SU-DHL-6 (cell line): ENCODE results near the gene CGB1.

Experiments
- H2AFZ ChIP-seq: fragments of 200-600 bp; sonication (generic); 2 replicates; pipeline ENCODE4 v1.6.1; 2014; ENCODE audit warnings: low read depth, mild to moderate bottlenecking, moderate library complexity, mixed read lengths, antibody characterized with exemption, low read length; ENCODE audit not compliant: severe bottlenecking
- H3F3A ChIP-seq: fragments of 200-600 bp; shearing (Covaris generic); 2 replicates; pipeline ENCODE4 v1.6.0; 2016; ENCODE audit warnings: antibody characterized with exemption, mild to moderate bottlenecking; ENCODE audit not compliant: insufficient read depth
- H3K27ac ChIP-seq: fragments of 200-600 bp; sonication (generic); 2 replicates; pipeline ENCODE4 v1.5.1; 2016; ENCODE audit warnings: low read depth, mild to moderate bottlenecking, low read length, moderate library complexity, mixed read lengths
- H3K27me3 ChIP-seq: fragments of 200-600 bp; sonication (generic), shearing (Covaris generic); 2 replicates; pipeline ENCODE4 v1.6.0; 2014; ENCODE audit warnings: mild to moderate bottlenecking, low read length
- H3K36me3 ChIP-seq: fragments of 200-600 bp; sonication (generic); 2 replicates; pipeline ENCODE4 v1.6.1; 2014; ENCODE audit warnings: mild to moderate bottlenecking, low read length, mixed read lengths
- H3K4me2 ChIP-seq: fragments of 300-600, 200-600 bp; shearing (Covaris generic), sonication (generic); 2 replicates; pipeline ENCODE4 v1.6.0; 2014; ENCODE audit warnings: low read length, low read depth, mild to moderate bottlenecking; ENCODE audit not compliant: poor library complexity, severe bottlenecking
- H3K4me3 ChIP-seq: fragments of 200-600 bp; sonication (generic); 2 replicates; pipeline ENCODE4 v1.5.1; 2014; ENCODE audit warnings: antibody characterized with exemption, low read length, mild to moderate bottlenecking, mixed read lengths; ENCODE audit not compliant: insufficient read depth, poor library complexity, severe bottlenecking
- H3K79me2 ChIP-seq: fragments of 200-600 bp; sonication (generic); 2 replicates; pipeline ENCODE4 v1.6.1; 2014; ENCODE audit warnings: mild to moderate bottlenecking, low read length, moderate library complexity; ENCODE audit not compliant: insufficient read depth
- H3K9ac ChIP-seq: fragments of 200-600 bp; sonication (generic); 2 replicates; pipeline ENCODE4 v1.7.0; 2014; ENCODE audit warnings: mild to moderate bottlenecking, low read length
- H3K9me2 ChIP-seq: fragments of 200-600 bp; sonication (generic); replicated peaks from 2 replicates; pipeline ENCODE4 v1.6.1; 2014; ENCODE audit warnings: low read length; ENCODE audit not compliant: insufficient read depth
- H3K9me3 ChIP-seq: fragments of 200-600 bp; sonication (generic); 2 replicates; pipeline ENCODE4 v1.6.1; 2014; ENCODE audit warnings: low read length, mixed read lengths; ENCODE audit not compliant: insufficient read depth
- H4K20me1 ChIP-seq: fragments of 200-600 bp; sonication (generic); 2 replicates; pipeline ENCODE4 v1.6.1; 2014; ENCODE audit warnings: low read depth, mild to moderate bottlenecking, antibody characterized with exemption, low read length, moderate library complexity, mixed read lengths
- CTCF ChIP-seq: fragments of 200-600 bp; sonication (generic); IDR thresholded peaks from one replicate; pipeline ENCODE4 v1.5.1; 2017; ENCODE audit warnings: antibody characterized with exemption, mild to moderate bottlenecking, low read length, moderate library complexity; ENCODE audit not compliant: insufficient read depth, poor library complexity, severe bottlenecking
- EZH2phosphoT487 ChIP-seq: fragments of 200-600 bp; sonication (generic), shearing (Covaris generic); conservative IDR thresholded peaks from 2 replicates; pipeline ENCODE4 v1.6.1; 2018; ENCODE audit warnings: mild to moderate bottlenecking, antibody characterized with exemption, low read length, moderate library complexity, mixed read lengths

The CGB1 gene

DNA sequence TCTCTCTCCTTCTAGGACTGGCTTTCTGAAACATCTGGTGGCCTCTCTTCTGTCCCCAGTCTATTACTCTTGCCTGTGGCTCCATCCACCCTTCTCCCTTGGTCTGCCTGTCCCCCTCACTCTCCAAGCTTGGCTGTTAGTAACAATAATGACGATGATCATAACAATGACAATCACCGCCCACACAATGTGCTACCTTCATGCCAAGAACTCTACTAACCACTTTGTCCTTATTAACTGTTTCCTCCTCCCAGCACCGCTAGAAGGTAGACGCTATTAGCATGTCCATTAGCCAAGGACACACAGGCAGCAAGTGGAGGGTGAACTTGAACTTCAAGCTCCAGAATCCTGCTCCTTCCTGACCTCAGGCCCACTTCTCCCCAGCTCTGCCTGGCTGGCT lies 46.3 kb downstream of the CGB1 start:
- Histone ChIP-seq H4K20me1 (no peaks in the 10 kb centered on the region), H3F3A (no peaks in the 10 kb centered on the region), H3K9ac (no peak overlapping the region), H3K79me2 (peaks cover 30% of the 10 kb centered on the region), H3K4me3 (no peak overlapping the region), H3K4me2 (no peak overlapping the region), H3K27ac (no peak overlapping the region), H3K36me3 (no peaks in the 10 kb centered on the region), H3K9me3 (no peaks in the 10 kb centered on the region), H3K9me2 (no peaks in the 10 kb centered on the region), H2AFZ (no peak overlapping the region), H3K27me3 (no peaks in the 10 kb centered on the region)
- TF ChIP-seq EZH2phosphoT487 (no peak), CTCF (no peak)

DNA sequence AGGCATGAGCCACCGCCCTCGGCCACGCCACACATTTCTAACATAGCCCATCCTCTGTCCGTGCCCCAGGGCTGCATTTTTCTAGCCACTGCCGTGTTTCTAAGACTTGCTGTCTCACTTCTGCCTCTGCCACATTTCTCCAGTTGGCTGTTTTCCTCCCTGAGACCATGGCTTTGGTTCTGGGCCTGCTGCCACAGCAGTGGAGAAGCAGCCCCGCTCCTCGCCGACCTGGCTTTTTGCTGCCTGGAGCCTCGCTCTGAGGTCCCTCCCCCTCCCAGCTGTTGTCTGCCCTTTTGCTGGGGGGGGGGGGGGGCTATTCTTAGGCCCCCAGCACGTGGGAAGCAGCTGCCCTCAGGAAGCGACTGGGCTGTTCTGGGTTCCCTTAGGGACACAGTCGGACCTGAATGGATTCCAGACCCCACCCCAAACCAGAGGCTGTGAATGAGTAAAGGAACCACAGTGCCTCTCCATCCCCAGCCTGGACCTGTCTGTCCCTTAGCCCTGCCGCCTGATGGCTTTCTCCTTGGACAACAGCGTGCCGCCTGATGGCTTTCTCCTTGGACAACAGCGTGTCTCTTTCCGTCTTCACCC lies 46.9 kb downstream of the CGB1 start:
- Histone ChIP-seq H3K36me3 (no peaks in the 10 kb centered on the region), H3K27ac (no peak overlapping the region), H2AFZ (no peak overlapping the region), H3K79me2 (peaks cover 24% of the 10 kb centered on the region), H3K4me3 (no peak overlapping the region), H3K9me2 (no peaks in the 10 kb centered on the region), H3K9me3 (no peaks in the 10 kb centered on the region), H4K20me1 (no peaks in the 10 kb centered on the region), H3K27me3 (no peaks in the 10 kb centered on the region), H3K4me2 (no peak overlapping the region), H3F3A (no peaks in the 10 kb centered on the region), H3K9ac (no peak overlapping the region)
- TF ChIP-seq EZH2phosphoT487: no peak
- no peak for TF ChIP-seq CTCF

DNA sequence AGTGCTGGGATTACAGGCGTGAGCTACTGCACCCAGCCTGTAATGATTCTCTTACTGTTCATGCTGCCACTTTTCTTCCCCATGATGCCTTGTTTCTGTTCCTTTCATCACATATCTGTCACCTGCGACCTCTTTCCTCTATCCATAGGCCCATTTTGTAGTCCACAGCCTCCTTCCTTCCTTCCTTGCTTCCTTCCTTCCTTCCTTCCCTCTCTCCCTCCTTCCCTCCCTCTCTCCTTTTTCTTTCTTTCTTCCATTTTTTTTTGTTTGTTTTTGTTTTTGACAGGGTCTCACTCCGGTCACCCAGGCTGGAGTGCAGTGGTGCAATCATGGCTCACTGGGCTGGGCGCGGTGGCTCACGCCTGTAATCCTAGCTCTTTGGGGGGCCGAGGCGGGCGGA lies 47.8 kb downstream of the CGB1 start:
- no peaks in the 10 kb centered on the region for H3K36me3 ChIP-seq
- H3K4me2 ChIP-seq: no peak overlapping the region
- H3K27me3 ChIP-seq: no peaks in the 10 kb centered on the region
- peaks cover 15% of the 10 kb centered on the region for H3K79me2 ChIP-seq
- H3K9me3 ChIP-seq: no peaks in the 10 kb centered on the region
- H3K9me2 ChIP-seq: no peaks in the 10 kb centered on the region
- no peaks in the 10 kb centered on the region for H4K20me1 ChIP-seq
- no peak for TF ChIP-seq EZH2phosphoT487
- TF ChIP-seq CTCF: no peak
- no peak overlapping the region for H3K27ac ChIP-seq
- no peaks in the 10 kb centered on the region for H3F3A ChIP-seq
- no peak overlapping the region for H3K4me3 ChIP-seq
- H2AFZ ChIP-seq: no peak overlapping the region
- no peak overlapping the region for H3K9ac ChIP-seq
